ENCODE data around the gene ROR2. TPM values are rescaled to one million over a fixed set of nuclear protein-coding genes. Genes with fewer than 3 reads are reported as not detected.

ROR2 gene
- total RNA-seq, 4 donors from 2014 or later = 0.19 to 1.7 (median 0.38) TPM

DNA sequence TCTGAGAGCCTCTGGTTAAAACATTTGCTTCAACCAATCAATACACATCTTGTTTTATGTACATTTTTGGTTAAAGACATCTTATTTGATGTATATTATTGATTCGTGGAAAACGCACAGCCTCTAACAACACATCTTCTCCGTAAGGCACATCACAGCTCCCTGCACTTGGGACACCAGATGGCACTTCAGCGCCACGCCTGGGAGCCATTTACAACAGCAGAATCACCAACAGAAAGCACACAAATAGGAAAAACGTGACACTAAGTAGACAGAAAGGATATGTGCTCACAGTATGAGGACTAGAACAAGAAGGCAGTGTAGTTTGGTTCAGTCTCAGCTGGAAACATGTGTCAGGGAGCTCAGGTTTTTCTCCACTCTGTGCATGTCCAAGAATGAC, 199.7 kb downstream of the ROR2 start:
- TF ChIP-seq, protein P1, sequence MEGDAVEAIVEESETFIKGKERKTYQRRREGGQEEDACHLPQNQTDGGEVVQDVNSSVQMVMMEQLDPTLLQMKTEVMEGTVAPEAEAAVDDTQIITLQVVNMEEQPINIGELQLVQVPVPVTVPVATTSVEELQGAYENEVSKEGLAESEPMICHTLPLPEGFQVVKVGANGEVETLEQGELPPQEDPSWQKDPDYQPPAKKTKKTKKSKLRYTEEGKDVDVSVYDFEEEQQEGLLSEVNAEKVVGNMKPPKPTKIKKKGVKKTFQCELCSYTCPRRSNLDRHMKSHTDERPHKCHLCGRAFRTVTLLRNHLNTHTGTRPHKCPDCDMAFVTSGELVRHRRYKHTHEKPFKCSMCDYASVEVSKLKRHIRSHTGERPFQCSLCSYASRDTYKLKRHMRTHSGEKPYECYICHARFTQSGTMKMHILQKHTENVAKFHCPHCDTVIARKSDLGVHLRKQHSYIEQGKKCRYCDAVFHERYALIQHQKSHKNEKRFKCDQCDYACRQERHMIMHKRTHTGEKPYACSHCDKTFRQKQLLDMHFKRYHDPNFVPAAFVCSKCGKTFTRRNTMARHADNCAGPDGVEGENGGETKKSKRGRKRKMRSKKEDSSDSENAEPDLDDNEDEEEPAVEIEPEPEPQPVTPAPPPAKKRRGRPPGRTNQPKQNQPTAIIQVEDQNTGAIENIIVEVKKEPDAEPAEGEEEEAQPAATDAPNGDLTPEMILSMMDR (IDR thresholded peaks at IDR 0.05; ENCODE audit: low read depth) = no peak

DNA sequence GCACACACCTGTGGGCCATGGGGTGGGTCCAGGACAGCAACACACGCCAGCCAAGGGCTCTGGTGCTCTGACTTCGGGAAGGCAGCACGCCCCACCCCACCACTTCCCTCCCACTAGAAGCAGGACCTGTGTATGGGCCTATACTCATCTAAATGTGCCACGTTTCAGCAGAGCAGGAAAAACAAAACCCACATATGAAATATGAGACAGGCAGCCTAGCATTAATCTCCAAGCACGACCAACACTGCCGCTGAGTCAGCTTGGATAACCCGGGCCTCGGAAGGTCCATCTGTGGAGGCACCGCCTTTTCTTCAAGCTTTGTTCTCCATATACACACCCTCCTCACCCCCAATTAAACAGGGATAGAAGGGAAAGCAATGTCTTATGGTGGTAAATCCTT, 203.1 kb downstream of the ROR2 start:
- TF ChIP-seq, protein P1 (IDR thresholded peaks at IDR 0.05; ENCODE audit: low read depth) = no peak

DNA sequence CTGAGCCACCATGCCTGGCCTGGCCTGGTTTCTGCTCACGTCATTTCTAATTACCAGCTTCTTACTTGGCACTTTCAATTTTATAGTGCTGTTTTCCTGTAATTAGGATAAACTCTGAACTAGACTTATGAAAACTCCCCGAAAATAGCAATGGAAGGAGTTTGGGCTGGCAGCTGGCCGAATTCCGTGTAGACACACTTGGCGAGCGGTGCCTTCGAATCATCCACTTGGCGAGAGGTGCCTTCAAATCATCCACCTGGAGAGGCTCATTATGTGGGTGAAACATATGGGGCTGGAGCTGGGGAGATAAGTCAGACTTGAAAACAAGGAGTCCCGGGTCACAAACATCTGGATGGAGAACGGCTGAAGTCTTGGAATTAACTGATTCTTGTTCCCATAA, 203.7 kb downstream of the ROR2 start:
- TF ChIP-seq, protein P1 (IDR thresholded peaks at IDR 0.05; ENCODE audit: low read depth) = no peak

DNA sequence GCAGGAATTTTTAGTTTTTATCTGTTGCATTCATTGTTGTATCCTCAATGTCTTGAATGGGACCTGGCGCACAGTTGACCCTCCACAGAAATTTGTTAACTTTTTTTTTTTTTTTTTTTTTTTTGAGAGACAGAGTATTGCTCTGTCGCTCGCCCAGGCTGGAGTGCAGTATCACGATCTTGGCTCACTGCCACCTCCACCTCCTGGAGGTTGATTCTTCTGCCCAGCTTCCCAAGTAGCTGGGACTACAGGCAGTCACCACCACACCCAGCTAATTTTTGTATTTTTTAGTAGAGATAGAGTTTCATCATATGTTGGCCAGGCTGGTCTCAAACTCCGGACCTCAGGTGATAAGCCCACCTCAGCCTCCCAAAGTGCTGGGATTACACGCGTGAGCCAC, 205.9 kb downstream of the ROR2 start:
- TF ChIP-seq, protein P1 (IDR thresholded peaks at IDR 0.05; ENCODE audit: low read depth) = no peak

DNA sequence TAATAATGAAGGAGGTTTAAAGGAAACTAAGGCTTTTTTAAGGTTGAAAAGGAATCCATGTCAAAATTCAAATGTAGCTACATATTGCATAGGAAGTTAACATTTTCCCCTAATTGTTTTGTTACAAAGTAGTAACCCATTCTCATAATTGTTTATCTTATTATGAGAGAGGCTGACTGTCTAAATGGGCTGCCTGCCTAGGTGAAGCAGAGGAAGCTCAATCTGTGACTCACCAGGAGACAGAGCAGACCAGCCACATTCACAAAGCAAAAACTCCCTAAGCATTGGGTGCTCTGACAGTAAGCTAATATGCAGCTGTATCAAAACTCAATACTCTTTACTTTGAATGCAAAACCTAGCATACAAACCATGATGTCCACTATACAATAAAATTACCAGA, 208.5 kb downstream of the ROR2 start:
- TF ChIP-seq, protein P1 (IDR thresholded peaks at IDR 0.05; ENCODE audit: low read depth) = no peak

DNA sequence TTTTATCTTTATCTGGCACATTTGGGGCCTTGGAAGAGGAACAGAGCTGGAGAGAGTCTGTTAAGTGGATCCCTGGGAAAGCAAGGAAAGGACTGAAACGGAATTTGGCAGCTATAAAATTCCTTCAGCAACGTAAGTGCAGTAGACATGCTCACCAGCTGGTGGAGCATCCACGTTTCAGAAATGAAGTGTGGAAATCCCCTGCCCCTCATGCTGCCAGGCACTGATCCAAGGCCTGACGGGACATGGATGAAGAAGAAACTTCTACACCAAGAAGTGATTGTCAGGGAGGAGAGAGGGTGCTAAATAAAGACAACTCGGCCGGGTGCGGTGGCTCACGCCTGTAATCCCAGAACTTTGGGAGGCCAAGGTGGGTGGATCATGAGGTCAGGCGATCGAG, 209.3 kb downstream of the ROR2 start:
- TF ChIP-seq, protein P1 (IDR thresholded peaks at IDR 0.05; ENCODE audit: low read depth) = no peak

DNA sequence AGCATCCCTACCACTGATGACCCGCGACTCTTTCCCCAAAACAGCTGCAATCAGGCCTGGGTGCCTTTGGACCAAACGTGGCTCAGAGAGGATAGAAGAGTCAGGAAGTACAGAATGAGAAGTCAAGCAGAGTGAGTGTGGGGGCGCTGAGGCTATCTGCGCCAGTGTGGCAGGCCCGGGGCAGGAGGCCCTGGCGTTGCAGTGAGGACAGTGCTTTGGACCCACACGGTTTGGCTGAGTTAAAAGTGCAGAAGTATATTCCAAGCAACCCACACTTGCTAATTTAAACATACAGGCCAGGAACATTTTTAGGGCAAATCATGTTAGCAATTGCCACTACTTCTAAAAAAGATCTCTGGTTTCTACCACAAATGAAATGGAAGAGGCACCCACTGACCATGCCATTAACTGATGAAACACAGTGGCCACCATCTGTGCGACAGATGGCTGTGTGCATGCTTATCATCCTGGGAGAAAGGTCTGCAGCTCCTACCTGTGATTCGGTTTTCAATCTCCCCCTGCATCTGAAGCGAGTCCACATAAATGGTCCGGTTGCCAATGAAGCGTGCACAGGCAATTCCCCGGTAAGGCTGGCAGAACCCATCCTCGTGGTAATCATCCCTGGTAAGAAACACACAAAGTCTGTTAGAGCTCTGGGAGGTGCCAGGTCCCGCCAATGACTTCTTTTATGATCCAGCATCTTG, 213.0 kb downstream of the ROR2 start:
- TF ChIP-seq, protein P1 (IDR thresholded peaks at IDR 0.05; ENCODE audit: low read depth) = no peak
